ENCODE results near the gene PLXNA2. TPM values are rescaled to one million over a fixed set of nuclear protein-coding genes. Genes with fewer than 3 reads are reported as not detected.

Gene PLXNA2
- total and polyA plus RNA-seq, 2 of the 8 experiments (the other 6 are each of a cell fraction or from before 2014, with no cell fraction given), result 0.33 to 1.5 TPM

GRCh38 chr1:208069908-208070307, 174.3 kb downstream of the PLXNA2 start (continued):
- no peak for TF ChIP-seq CHD7 (IDR thresholded peaks at IDR 0.05; ENCODE audit: insufficient replicate concordance, low read length)
- TF ChIP-seq, protein P1, sequence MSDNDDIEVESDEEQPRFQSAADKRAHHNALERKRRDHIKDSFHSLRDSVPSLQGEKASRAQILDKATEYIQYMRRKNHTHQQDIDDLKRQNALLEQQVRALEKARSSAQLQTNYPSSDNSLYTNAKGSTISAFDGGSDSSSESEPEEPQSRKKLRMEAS (IDR thresholded peaks at IDR 0.05), result no peak
- no peak for TF ChIP-seq SP2 (IDR thresholded peaks at IDR 0.05; ENCODE audit: low read length)
- no peak for TF ChIP-seq SIX5 (IDR thresholded peaks at IDR 0.05; ENCODE audit: low read depth, low read length)
- no peak for TF ChIP-seq JUN (IDR thresholded peaks at IDR 0.05; ENCODE audit: low read depth, low read length)
- TF ChIP-seq SAP30 (IDR thresholded peaks at IDR 0.05; ENCODE audit: insufficient read depth, insufficient replicate concordance, low read length), result no peak
- no peak for TF ChIP-seq GTF2F1 (IDR thresholded peaks at IDR 0.05; ENCODE audit: borderline replicate concordance, low read depth, low read length)
- TF ChIP-seq CBX8 (IDR thresholded peaks at IDR 0.05; ENCODE audit: borderline replicate concordance, low read depth, low read length), result no peak
